Measurements from ENCODE around the gene SUN2. TPM values are rescaled to one million over a fixed set of nuclear protein-coding genes. Genes with fewer than 3 reads are reported as not detected.

Gene SUN2
- total and polyA plus RNA-seq, 2 of the 13 experiments (the other 11 are each of a cell fraction or from before 2014, with no cell fraction given), result 45.6 to 56.6 TPM

DNA sequence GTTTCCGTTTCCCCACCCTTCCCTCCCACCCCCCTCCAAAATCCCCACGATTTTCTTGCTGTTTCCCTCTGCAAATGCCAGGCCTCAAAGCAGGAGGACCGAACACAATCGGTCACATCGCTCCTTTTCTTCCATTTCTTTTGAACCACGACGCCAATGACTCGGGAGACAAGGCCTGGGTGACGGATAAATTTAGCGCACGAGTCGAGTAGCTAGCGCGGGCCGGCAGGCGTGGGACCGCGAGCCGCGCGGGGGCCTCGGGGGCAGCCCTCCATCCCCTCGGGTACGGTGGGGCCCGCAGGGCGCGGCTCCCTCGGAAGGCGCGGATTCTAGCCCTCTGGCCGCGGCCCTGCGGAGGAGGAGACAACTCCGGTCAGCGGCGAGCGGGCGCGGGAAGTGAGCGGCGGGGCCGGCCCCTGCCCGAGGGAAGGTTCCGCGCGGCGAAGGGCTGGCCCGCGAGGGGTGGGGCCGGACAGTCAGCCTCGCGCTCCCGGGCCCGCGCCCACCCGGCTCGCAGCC is 55.5 kb downstream of the SUN2 start (continued):
- TF ChIP-seq, protein P1, sequence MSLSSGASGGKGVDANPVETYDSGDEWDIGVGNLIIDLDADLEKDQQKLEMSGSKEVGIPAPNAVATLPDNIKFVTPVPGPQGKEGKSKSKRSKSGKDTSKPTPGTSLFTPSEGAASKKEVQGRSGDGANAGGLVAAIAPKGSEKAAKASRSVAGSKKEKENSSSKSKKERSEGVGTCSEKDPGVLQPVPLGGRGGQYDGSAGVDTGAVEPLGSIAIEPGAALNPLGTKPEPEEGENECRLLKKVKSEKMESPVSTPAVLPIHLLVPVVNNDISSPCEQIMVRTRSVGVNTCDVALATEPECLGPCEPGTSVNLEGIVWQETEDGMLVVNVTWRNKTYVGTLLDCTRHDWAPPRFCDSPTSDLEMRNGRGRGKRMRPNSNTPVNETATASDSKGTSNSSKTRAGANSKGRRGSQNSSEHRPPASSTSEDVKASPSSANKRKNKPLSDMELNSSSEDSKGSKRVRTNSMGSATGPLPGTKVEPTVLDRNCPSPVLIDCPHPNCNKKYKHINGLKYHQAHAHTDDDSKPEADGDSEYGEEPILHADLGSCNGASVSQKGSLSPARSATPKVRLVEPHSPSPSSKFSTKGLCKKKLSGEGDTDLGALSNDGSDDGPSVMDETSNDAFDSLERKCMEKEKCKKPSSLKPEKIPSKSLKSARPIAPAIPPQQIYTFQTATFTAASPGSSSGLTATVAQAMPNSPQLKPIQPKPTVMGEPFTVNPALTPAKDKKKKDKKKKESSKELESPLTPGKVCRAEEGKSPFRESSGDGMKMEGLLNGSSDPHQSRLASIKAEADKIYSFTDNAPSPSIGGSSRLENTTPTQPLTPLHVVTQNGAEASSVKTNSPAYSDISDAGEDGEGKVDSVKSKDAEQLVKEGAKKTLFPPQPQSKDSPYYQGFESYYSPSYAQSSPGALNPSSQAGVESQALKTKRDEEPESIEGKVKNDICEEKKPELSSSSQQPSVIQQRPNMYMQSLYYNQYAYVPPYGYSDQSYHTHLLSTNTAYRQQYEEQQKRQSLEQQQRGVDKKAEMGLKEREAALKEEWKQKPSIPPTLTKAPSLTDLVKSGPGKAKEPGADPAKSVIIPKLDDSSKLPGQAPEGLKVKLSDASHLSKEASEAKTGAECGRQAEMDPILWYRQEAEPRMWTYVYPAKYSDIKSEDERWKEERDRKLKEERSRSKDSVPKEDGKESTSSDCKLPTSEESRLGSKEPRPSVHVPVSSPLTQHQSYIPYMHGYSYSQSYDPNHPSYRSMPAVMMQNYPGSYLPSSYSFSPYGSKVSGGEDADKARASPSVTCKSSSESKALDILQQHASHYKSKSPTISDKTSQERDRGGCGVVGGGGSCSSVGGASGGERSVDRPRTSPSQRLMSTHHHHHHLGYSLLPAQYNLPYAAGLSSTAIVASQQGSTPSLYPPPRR (CRISPR knock-in tag; IDR thresholded peaks at IDR 0.05; ENCODE audit: borderline replicate concordance), result no peak
- TF ChIP-seq SMARCE1 (IDR thresholded peaks at IDR 0.05; ENCODE audit: borderline replicate concordance) (no peak), ZNF644 (CRISPR knock-in tag; IDR thresholded peaks at IDR 0.05; ENCODE audit: low read depth) (no peak), ESRRA (CRISPR knock-in tag; IDR thresholded peaks at IDR 0.05; ENCODE audit: low read depth) (0 out of 2 replicates have a peak, but pooled peaks have one; percentile 3), NFAT5 (CRISPR knock-in tag; IDR thresholded peaks at IDR 0.05) (peak; percentile 69; the same call in 1 of the 2 replicates), GTF2F1 (IDR thresholded peaks at IDR 0.05; ENCODE audit: low read length) (no peak), PRDM4 (CRISPR knock-in tag; IDR thresholded peaks at IDR 0.05; ENCODE audit: borderline replicate concordance) (no peak), ZNF768 (CRISPR knock-in tag; IDR thresholded peaks at IDR 0.05) (no peak), ZFY (CRISPR knock-in tag; IDR thresholded peaks at IDR 0.05) (no peak), HBP1 (CRISPR knock-in tag; IDR thresholded peaks at IDR 0.05; ENCODE audit: low read depth) (no peak), REL (CRISPR knock-in tag; conservative IDR thresholded peaks at IDR 0.05) (peak; percentile 1; the same call in 1 of the 2 replicates)
- TF ChIP-seq, protein P2, sequence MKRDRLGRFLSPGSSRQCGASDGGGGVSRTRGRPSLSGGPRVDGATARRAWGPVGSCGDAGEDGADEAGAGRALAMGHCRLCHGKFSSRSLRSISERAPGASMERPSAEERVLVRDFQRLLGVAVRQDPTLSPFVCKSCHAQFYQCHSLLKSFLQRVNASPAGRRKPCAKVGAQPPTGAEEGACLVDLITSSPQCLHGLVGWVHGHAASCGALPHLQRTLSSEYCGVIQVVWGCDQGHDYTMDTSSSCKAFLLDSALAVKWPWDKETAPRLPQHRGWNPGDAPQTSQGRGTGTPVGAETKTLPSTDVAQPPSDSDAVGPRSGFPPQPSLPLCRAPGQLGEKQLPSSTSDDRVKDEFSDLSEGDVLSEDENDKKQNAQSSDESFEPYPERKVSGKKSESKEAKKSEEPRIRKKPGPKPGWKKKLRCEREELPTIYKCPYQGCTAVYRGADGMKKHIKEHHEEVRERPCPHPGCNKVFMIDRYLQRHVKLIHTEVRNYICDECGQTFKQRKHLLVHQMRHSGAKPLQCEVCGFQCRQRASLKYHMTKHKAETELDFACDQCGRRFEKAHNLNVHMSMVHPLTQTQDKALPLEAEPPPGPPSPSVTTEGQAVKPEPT (CRISPR knock-in tag; IDR thresholded peaks at IDR 0.05; ENCODE audit: low read depth), result peak; percentile 11; the same call in 1 of the 2 replicates

Measured in HepG2 (cell line).